GM21825 (cell line): ENCODE results near the gene MAP9.
"Not testable (repeated sequence)": the region's sequence is repeated elsewhere in the genome, so short reads cannot be mapped to it uniquely, and the experiment has no call there.

Experiments
- ATAC-seq: cut with Tn5 transposase; IDR thresholded peaks from one replicate; pipeline ENCODE4 v1.9.1; 2021; ENCODE audit warnings: mild to moderate bottlenecking, moderate library complexity; ENCODE audit not compliant: unreplicated experiment

The MAP9 gene

GRCh38 chr4:155353923-155354540, 22.7 kb downstream of the MAP9 start:
- peak; percentile 97 for ATAC-seq

DNA sequence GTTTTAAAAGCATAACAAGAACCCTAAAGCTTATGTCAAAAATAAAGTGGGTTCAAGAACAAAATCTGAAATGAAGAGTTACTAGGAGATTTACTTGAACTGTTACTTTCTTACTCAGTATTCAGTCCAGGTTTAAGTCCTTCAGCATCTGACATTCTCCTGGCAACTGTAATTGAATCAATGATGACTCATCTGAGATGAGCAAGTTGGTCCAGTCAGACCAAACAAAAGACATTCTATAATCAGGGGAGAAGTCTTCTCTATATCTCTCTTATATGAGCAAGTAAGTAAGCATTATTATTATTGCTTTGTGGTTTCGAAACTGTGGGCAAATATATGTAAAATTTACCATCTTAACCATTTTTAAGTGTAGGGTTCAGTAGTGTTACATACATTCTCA, 34.6 kb downstream of the MAP9 start:
- ATAC-seq = no peak

GRCh38 chr4:155339999-155340398, 36.8 kb downstream of the MAP9 start:
- ATAC-seq = no peak

DNA sequence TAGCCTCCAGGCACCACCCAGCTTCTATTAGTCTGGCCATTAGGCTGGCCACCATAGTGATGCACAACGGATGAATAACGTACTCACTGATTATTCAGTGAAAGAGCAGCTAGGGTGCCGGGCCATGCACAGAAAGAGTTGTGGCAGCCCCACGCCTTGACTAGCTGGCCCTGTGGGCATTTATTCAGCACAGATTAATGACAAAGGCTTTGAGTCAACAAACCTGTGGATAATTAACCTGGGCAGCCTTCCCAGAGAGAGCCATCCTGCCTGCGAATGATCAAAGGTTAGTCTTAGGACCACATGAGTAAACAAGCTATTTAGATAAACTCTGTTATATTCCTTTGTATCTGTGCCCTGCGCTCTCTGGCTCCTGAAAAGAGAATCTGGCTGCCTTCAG, 37.2 kb downstream of the MAP9 start:
- ATAC-seq = no peak

DNA sequence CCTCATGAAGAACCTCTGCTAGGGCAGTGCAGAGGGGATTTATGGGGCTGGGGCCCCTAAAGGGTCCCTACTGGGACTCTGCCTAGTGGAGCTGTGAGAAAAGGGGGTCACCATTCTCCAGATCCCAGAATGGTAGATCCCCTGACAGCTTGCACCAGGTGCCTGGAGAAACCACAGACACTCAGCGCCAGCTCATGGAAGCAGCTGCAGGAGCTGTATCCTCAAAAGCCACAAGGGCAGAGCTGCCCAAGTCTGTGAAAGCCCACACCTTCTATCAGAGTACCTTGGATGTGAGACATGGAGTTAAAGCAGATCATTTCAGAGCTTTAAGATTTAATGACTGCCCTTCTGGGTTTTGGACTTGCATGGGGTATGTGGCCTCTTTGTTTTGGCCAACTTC, 38.6 kb downstream of the MAP9 start:
- no peak for ATAC-seq

DNA sequence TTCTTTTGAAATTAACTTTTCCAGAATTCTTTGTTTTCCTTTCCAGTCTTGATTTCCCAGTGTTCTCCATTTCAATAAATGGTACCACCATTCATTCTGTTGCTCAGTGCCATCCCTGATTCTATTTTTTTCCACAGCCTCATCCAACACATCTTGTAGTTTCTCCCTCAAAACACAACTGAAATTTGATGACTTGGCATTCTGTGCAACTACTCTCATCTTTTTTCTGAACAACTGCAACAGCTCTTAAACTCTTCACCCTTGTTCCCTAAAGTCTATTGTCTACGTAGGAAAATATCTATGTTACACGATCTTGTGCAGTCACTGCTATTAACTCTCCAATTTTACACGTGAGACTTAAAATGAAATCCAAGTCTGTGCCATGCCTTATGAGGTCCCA, 40.5 kb downstream of the MAP9 start:
- no peak for ATAC-seq

GRCh38 chr4:155331478-155331877, 45.3 kb downstream of the MAP9 start:
- no peak for ATAC-seq

DNA sequence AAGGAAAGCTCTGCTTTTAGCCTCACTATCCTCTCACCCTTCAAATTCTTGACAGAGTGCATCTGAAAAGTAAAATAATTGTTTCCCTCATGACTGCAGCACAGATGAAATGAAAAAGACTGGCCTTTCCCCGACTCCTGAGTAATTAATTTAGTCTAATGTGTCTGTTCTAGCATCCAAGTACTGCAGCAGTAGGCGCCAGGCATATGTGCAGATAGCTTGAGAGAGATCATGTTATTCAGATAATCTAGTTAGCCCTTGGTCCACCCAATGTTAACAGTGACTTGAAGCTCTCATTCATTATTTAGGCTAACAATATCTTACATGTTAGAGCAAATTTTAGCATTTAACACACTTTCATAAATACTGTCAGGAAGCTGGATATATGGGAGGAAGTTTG, 54.0 kb downstream of the MAP9 start:
- no peak for ATAC-seq

DNA sequence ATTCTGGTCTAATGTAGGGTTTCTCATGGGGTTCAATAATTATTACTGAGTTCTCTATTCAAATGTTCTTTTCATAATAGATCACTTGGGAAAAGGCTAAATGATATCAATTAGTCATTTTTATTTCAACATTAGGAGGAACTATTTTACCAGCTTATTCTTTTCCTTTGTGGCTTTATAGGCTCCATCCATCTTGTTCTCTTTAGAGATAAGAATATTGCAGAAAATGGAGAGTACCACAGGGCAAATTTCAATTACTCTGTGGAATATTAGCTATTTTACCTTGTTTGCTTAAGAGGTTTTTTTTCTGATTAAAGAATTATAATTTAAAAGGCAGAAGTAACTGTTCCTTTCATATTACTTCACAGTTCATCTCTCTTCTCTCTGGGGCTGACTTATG, 55.8 kb downstream of the MAP9 start:
- ATAC-seq = no peak

DNA sequence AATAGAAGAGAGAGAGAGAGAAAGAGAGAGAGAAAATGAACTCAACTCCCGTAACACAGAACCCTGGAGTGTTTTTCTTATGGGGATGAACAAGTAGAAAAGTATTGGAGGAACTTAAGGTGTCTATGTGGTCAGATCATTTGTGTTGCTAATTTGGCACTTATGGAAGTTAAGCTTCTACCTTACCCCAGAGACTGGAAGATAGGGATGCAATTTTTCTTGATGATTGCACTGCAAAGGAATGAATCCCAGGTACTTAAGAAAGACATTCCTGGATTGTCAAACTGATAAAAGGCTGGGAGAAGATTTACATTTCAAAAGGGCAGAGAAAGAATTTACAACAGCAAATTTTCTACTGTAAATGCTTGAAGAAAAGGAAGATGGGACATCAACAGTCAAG, 57.2 kb downstream of the MAP9 start:
- ATAC-seq = no peak

DNA sequence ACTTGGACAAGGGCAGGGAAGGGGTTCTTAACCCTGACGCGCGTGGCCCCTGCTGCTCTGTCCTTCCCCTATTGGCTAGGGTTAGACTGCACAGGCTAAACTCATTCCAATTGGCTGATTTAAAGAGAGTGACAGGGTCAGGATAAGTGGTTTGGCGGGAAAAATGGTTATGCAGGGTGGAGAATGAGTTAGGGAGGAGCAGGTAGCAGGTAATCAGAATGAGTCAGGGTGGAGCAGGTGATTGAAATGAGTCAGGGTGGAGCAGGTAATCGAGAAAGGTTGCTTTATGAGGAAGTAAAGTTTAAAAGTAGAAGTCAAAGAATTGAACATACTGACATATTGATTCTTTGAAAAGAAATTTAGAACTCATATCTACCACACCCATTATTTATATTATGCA, 64.7 kb downstream of the MAP9 start:
- ATAC-seq = not testable (repeated sequence)

GRCh38 chr4:155307731-155308277, 69.0 kb downstream of the MAP9 start:
- no peak for ATAC-seq

DNA sequence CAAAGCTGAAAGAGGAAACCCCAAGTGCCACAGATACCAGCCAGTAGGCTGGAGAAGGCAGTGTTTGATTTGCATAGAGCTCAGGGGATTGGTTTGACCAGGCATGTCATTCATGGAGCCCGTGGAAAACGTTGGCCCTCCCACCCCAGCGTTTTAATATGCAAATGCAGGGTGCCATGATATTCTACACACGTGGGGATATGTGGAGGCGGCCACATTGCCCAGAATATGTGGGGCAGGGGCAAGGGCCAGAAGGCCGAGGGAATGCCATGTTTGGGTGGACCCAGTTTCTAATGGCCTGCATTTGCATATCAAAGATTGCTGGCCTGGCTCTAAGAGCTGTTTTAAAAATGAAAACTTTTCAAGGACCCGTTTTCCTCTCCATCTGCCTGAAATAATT, 71.1 kb downstream of the MAP9 start:
- ATAC-seq = no peak

- ATAC-seq = no peak
These were observed 72.4 kb downstream of the MAP9 start for GRCh38 chr4:155304375-155304774.

DNA sequence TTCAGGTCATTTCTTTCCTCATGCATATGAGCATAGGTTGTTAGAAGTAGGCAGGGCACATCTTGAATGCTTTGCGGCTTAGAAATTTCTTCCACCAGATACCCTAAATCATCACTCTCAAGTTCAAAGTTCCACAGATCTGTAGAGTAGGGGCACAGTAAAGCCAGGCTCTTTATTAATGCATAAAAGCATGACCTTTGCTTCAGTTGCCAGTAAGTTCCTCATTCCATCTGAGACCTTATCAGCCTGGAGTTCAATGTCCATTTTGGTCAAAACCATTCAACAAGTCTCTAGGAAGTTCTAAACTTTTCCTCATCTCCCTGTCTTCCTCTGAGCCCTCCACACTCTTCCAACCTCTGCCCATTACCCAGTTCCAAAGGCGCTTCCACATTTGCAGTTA, 77.7 kb downstream of the MAP9 start:
- ATAC-seq = no peak
